ENCODE measurements around the gene SETMAR.
"Not testable (repeated sequence)": the region's sequence is repeated elsewhere in the genome, so short reads cannot be mapped to it uniquely, and the experiment has no call there.

The SETMAR gene

DNA sequence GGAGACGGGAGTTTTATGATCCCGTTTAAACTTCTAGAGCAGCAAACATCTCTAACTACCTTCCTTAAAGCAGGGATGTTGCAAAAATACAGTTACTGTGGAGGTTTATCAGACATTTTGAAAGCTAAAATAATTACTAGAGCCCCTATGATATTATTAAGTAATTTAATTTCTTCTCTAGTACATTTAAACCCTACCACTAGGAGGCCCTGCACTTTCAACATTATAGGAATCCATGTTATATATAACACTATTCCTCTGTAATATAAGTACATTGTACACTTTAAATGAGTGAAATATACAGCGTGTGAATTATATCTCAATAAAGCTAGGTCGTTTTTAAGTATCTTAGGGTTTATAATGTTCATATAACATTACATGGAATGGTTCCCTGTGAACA, 11.5 kb downstream of the SETMAR start:
- DNase-seq: no peak

GRCh38 chr3:4320096-4320911, 17.1 kb downstream of the SETMAR start:
- no peak for DNase-seq

DNA sequence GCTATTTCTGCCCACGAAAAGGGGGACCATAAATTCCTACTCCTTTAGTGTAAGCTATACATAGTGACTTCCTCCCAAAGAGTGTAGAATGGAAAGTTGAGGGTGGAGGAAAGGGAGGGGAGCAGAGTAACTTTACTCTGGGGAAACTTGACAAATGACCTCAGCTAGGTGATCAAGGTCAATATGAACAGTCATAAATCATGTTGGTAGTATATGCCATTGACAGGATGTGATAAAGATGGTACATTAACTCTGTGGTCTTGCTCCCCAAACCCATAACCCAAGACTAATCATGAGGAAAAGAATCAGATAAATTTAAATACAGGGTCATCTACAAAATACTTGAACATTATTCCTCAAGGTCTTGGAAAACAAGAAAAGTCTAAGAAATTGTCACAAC, 18.6 kb downstream of the SETMAR start:
- DNase-seq: no peak

- DNase-seq: no peak
Measured at GRCh38 chr3:4322635-4323034, 19.5 kb downstream of the SETMAR start.

DNA sequence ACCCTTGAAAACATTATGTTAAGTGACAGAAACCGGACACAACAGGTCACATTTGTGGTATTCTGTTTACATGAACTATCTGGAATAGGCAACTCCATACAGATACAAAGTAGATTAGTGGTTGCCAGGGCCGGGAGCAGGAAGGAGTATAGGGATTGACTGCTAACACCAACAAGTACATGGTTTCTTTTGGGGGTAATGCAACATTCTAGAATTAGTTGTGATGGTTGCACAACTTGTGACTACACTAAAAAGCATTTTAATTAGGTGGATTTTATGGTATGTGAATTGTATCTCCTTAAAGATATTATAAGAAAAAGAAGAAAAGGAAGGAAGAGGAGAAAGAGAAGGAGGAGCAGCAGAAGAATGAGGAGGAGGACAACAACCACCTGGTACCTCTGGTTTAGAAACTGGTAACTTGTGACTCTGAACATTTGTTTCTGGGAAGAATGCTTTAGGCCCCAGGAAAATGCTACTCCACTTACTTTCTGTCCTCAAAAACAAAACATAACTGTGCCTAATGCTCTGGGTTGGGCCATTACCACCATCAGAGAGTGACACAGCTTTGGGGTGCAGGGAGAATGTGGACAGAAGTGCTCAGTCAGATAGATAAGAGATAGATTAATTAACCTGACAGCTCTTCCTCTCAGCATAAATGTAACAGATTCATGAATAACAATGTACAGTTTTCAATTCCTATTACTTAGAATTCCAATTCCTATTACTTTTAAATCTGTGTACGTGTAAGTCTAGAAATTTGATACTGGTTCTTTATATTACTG, 20.3 kb downstream of the SETMAR start:
- no peak for DNase-seq

- DNase-seq: no peak
Measured at GRCh38 chr3:4326868-4327267, 23.7 kb downstream of the SETMAR start.

DNA sequence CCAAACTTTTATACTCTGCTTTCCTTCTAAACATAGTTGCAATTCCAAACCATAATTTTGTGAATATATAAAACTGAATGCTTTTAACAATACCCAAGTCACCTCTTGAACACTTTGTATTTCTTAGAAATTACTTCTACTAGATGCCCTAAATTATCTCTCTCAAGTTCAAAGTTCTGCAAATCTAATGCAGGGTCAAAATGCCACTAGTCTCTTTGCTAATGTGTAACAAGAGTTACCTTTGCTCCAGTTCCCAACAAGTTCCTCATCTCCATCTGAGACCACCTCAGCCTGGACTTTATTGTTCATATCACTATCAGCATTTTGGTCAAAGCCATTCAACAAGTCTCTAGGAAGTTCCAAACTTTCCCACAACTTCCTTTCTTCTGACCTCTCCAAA, 26.6 kb downstream of the SETMAR start:
- not testable (repeated sequence) for DNase-seq

- DNase-seq: no peak
Measured at GRCh38 chr3:4332111-4332510, 28.9 kb downstream of the SETMAR start.

- no peak for DNase-seq
Measured at GRCh38 chr3:4332574-4332973, 29.4 kb downstream of the SETMAR start.

GRCh38 chr3:4332991-4333390, 29.8 kb downstream of the SETMAR start:
- no peak for DNase-seq

GRCh38 chr3:4334548-4334947, 31.4 kb downstream of the SETMAR start:
- DNase-seq: no peak

DNA sequence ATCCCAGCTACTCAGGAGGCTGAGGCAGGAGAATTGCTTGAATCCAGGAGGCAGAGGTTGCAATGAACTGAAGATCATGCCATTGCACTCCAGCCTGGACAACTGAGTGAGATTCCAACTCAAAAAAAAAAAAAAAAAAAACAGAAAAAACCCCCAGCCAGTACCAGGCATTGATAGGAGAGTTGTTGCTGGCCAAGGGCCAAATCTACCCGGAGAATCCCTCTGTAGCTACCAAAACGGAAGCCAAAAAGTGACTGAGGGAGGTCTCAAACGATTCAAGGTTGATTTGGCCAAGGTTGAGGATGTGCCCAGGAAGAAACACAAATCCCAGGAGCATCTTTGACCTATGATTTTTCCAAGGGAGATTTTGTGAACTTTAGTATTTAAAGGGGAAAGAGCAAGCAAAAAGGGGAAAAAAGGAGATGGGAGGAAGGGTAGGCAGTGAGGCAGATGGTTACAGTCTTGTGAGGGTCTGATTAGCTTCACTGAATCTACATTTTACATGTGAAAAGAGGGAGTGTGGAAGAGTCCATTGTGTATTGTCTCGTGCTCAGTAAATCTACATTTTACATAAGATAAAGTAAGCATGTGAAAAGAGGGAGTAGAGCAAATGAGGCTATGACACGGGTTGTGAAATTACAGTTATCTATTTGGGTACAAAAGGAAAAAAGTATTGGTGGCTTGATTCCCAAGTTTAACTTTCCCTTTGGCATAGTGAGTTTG, 32.8 kb downstream of the SETMAR start:
- no peak for DNase-seq

DNA sequence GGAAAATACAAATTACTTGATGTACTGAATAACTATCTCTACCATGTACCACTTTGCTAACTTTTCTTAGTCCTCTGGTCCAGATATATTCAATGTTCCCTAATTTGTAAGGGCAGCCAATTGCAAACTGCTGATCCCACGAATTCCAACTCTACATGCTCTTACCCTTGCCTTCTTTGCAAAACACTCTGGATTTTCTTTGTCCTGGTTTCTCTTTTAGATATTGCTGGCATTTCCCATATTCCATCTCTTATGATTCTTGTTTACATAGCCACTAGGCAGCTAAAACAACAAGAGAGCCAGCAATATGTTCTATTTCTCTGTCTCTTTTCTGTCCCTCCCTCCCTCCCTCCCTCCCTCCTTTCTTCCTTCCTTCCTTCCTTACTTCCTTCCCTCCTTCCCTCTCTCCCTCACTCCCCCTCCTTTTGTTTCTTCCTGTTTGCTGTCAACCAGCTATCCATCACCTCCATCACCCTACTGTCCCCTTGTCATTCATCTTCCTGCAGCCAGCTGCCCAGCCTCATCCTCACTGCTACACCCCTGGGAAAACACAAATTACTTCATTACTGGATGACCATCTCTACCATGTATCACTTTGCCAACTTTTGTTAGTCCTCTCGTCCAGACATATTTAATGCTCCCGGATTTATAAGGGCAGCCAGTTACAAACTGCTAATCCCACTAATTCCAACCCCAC, 33.8 kb downstream of the SETMAR start:
- no peak for DNase-seq

DNA sequence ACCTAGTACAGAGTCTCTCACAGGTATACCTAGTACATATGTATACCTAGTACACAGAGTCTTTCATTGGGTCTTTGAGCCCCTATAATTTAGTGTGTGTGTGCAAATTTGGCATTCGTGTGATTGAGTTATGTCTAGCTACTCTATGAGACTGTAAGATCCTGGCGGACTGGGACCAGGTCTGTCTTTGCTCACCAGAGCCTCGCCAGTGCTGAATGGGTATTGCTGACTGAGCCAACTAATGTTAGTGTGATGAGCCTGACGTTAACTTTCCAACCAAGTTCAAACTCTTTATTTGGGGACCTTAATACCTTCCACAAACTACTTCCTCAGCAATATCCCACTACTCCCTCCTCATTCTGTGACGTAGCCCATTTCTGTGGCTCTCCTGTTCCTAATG, 35.6 kb downstream of the SETMAR start:
- no peak for DNase-seq

GRCh38 chr3:4340077-4340410, 36.9 kb downstream of the SETMAR start:
- no peak for DNase-seq

DNA sequence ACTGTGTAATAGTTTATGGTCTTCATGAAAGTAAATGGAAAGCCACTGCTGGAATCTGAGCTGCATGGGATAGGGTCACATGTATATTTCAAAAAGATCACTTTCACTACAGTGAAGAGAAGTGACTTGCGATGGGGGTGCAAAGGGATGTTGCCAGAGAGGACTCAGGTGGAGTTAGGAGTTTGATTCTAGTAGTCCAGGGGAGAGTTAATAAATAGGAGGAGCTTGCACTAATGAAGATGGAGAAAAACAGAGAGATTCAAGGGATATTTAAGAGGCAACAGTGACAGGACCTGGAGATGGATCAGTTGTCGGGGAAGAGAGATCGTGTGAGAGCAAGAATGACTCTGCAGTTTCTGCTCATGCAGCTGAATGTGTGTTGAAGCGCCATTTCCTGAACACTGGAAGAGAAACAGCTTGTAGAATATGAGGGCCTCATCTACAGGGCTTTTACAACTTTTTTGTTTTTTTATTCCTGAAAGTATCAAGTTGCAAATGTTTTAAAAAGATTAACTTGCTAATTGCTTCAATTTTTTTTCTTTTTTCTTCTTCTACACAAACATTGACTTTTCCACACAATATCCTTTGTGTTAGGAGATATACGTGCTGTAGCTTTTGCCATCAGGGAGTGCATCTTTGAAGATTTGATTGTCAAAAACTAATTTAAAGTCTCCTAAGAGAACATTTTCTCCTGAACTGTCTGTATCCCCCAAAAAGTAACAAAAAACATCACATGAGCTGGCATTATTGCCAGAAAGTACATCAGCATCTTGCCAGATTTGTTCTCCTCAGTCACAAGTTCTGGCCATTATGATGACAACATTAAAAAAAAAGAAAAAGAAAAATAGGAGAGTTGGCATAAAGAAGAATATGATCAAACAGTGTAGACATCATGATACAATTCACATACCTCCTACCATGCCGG, 37.5 kb downstream of the SETMAR start:
- DNase-seq: no peak

DNA sequence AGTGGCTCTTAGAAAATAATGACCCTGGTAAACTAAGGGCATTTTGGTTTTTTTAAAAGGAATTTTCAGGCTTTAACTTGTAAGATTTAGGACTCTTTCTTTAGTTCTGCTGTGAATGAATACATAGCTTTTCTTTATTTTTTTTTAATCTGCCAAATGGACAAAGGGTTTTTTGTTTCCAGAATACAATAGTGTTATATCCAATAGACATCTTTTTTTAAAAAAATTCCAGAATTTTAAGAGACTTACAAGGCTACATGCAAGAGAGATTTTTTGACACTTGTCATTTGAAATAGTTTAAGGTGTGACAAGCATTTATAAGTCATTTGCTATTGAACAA, 38.1 kb downstream of the SETMAR start:
- no peak for DNase-seq

DNA sequence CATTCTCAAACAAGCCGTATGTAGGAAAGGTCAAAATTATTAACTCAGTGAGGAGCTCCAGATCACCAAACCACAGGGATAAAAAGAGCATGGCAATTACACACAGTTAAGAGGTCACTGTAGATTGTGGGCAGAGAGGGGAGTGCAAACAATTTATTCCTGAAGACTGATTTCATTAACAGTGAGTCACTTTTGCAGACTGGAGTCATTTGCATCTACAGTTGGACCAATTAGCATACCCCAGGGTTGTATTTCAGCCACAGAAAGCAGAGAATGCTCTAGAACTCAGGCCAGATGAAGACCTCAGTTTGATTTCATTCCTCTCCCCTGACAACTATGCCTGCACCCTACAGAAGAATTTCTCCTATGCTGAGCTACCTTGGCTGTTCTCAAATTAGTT, 40.1 kb downstream of the SETMAR start:
- DNase-seq: no peak

GRCh38 chr3:4350789-4351163, 47.6 kb downstream of the SETMAR start:
- DNase-seq: no peak

DNA sequence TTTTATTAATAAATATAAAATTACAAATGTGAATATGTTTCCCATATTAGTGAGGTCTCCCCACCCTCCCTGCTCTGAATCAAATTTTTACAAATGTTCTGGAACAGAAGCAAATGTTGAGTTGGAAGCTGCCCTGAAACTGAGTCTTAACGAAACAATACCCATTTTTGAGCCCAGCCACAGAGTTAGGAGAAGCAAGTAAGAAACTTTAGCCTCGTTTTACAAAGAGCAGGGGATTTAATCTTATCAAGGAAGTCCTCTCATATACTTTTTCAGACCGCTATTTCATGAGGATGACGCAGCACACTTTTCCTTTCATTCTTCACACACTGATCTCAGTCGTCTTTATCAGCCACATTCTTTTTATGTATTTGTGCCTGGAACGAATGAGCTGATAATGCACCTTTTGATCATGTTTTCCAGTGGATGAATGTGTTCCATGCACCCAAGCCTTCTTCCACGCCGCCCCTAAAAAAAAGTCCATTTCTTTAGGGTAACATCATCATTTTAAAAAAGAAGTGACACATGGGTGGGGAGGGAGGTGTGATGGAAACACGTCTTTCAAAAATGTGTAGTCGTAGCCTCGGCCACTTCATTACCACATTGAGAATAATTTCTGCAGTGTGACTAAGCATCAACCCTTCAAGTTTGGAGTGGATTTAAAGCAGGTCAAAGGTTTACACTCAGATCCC, 48.1 kb downstream of the SETMAR start:
- no peak for DNase-seq

- DNase-seq: no peak
Measured at GRCh38 chr3:4351872-4352271, 48.7 kb downstream of the SETMAR start.
